ACC112 (cell line): ENCODE measurements around the gene TBC1D17.

ENCODE experiments used
- H2AFZ ChIP-seq: fragments of 200-600 bp; sonication (generic); one replicate; pipeline ENCODE4 v1.6.0; 2017; ENCODE audit warnings: antibody characterized with exemption, low read length; ENCODE audit not compliant: unreplicated experiment
- H3K27ac ChIP-seq: fragments of 200-600 bp; sonication (generic); 2 replicates; pipeline ENCODE4 v1.5.1; 2014; ENCODE audit warnings: low read depth, mild to moderate bottlenecking, antibody characterized with exemption, low read length, moderate library complexity
- H3K27me3 ChIP-seq: fragments of 200-600 bp; sonication (generic); 2 replicates; pipeline ENCODE4 v1.6.1; 2014; ENCODE audit warnings: mild to moderate bottlenecking, antibody characterized with exemption, low read length, moderate library complexity, mixed read lengths; ENCODE audit not compliant: insufficient read depth
- H3K36me3 ChIP-seq: fragments of 200-600 bp; sonication (generic); 2 replicates; pipeline ENCODE4 v1.6.1; 2016; ENCODE audit warnings: mild to moderate bottlenecking, antibody characterized with exemption, low read length, moderate library complexity, mixed read lengths; ENCODE audit not compliant: insufficient read depth
- H3K4me1 ChIP-seq: fragments of 200-600 bp; sonication (generic); one replicate; pipeline ENCODE4 v1.6.1; 2016; ENCODE audit warnings: low read length, mixed read lengths; ENCODE audit not compliant: insufficient read depth, unreplicated experiment, control insufficient read depth
- H3K4me3 ChIP-seq: fragments of 200-600 bp; sonication (generic); 2 replicates; pipeline ENCODE4 v1.5.1; 2014; ENCODE audit warnings: mild to moderate bottlenecking, low read depth, low read length
- H3K79me2 ChIP-seq: fragments of 200-600 bp; sonication (generic); one replicate; pipeline ENCODE4 v1.6.0; 2016; ENCODE audit warnings: low read length; ENCODE audit not compliant: control insufficient read depth, unreplicated experiment, insufficient read depth

Gene TBC1D17

DNA sequence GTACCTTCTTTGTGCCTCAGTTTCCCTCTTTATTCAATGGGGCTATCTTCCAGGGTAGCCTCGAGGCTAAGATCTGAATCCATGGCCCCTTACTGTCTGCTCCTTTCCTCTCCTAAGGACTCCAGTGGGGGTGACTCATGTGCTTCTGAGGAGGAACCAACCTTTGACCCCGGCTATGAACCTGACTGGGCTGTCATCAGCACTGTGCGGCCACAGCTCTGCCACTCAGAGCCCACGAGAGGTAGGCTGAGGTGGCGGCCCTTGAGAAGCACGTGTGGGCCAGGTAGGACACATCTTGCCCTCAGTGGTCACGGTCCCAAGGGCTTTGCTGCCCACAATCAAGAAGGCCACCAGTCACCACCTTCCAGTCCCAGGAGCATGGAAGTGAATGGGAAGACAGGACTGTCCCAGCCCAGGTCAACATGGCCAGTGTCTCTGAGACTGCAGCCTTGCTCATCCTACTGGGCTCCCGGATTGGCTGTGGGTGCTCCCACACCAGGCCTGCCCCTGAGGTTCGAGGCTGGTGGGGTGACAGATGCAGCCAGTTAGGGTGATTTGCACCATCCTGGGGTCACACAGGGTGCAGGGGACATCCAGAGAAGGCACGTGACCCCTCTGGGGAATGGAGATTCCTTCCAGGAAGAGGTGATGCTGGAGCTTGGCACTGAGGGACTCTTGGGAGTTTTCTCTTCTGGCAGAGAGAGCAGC is 2.8 kb downstream of the TBC1D17 start:
- Histone ChIP-seq H2AFZ (no peak overlapping the region), H3K27ac (no peak overlapping the region), H3K36me3 (peaks cover 15% of the 10 kb centered on the region; the same call in 1 of the 2 replicates), H3K27me3 (no peaks in the 10 kb centered on the region), H3K4me3 (no peak overlapping the region), H3K4me1 (peaks cover 8% of the 10 kb centered on the region), H3K79me2 (peaks cover 10% of the 10 kb centered on the region)

DNA sequence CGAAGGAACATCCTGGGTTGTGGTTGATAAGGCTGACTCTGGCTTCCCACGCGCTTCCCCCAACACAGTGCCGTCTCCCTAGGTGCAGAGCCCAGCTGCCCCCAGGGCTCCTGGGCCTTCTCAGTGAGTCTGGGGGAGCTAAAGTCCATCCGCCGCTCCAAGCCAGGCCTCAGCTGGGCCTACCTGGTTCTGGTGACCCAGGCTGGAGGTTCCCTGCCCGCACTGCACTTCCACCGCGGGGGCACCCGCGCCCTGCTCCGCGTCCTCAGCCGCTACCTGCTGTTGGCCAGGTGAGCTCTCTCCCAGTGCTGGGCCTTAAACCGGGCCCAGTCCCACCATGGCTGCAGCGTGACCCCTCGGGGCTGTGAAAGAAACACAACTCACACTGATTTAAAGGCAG is 3.7 kb downstream of the TBC1D17 start:
- Histone ChIP-seq H3K79me2 (peaks cover 1% of the 10 kb centered on the region), H3K27me3 (no peaks in the 10 kb centered on the region), H3K4me3 (no peak overlapping the region), H2AFZ (no peak overlapping the region), H3K4me1 (peaks cover 4% of the 10 kb centered on the region), H3K36me3 (peaks cover 15% of the 10 kb centered on the region; the same call in 1 of the 2 replicates), H3K27ac (no peak overlapping the region)

DNA sequence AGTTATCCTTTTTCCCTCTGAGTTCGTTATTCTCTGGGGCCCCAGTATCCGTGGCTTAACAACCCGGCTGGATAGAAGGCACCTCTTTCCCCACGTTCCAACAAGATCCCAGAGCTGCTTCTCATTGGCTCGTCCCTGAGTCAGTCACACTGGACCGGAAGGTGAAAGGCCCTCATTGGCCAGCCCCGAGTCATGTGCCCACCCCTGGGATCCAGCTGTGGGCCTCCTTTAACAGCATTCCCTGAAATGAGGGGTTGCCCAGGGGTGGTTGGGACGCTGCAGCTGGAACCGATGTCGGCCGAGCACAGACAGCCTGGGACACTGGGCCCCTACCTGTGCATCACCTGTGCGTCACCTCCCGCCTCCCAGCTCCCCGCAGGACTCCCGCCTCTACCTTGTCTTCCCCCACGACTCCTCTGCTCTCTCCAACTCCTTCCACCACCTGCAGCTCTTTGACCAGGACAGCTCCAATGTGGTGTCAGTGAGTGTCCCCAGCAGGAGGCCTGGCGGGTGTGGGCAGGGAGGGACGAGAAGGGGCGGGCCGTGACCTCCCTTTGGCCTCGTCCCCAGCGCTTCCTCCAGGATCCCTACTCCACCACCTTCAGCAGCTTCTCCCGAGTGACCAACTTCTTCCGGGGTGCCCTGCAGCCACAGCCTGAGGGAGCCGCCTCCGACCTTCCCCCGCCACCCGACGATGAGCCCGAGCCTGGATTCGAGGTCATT is 4.3 kb downstream of the TBC1D17 start:
- Histone ChIP-seq H2AFZ (no peak overlapping the region), H3K4me3 (no peak overlapping the region), H3K79me2 (no peaks in the 10 kb centered on the region), H3K27me3 (no peaks in the 10 kb centered on the region), H3K27ac (no peak overlapping the region), H3K36me3 (peaks cover 15% of the 10 kb centered on the region; the same call in 1 of the 2 replicates), H3K4me1 (peaks cover 4% of the 10 kb centered on the region)

DNA sequence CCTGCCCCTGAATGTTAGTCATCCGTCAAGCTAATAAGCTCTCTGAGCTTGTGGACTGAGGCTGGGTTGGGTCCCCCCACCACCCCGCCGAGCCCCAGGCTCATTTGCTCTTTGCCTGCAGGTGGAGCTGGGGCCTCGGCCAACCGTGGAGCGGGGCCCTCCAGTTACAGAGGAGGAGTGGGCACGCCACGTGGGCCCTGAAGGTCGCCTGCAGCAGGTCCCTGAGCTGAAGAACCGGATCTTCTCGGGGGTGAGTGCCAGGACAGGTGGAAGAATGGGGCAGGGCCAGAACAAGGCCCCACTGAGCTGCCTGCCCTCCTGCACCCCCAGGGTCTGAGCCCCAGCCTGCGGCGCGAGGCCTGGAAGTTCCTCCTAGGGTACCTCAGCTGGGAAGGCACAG is 5.1 kb downstream of the TBC1D17 start:
- no peak overlapping the region for H3K4me3 ChIP-seq
- H3K36me3 ChIP-seq, result peaks cover 15% of the 10 kb centered on the region; the same call in 1 of the 2 replicates
- no peak overlapping the region for H2AFZ ChIP-seq
- no peaks in the 10 kb centered on the region for H3K27me3 ChIP-seq
- peaks cover 4% of the 10 kb centered on the region for H3K4me1 ChIP-seq
- no peak overlapping the region for H3K27ac ChIP-seq
- H3K79me2 ChIP-seq, result no peaks in the 10 kb centered on the region

DNA sequence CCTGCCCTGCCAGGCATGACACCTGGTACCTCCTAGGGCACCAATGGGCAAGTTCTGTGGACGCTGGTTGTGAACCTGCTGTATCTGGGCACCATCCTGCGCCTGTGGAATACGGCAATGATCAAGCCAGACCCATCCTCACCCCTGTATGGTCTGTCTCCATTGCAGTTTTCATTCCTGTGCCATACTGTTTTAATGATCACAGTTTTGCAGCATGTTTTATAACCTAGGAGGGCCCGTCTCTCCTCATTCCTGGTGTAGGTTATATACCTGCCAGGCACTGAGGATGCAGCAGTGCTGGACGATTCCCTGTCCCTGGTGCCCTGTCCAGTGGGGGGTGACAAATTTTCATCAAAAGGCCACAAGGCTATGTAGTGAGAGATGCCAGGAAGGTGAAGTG is 5.6 kb downstream of the TBC1D17 start:
- no peaks in the 10 kb centered on the region for H3K79me2 ChIP-seq
- H3K27me3 ChIP-seq, result no peaks in the 10 kb centered on the region
- H3K27ac ChIP-seq, result no peak overlapping the region
- H2AFZ ChIP-seq, result no peak overlapping the region
- H3K4me3 ChIP-seq, result no peak overlapping the region
- H3K36me3 ChIP-seq, result peaks cover 15% of the 10 kb centered on the region; the same call in 1 of the 2 replicates
- H3K4me1 ChIP-seq, result peaks cover 4% of the 10 kb centered on the region

DNA sequence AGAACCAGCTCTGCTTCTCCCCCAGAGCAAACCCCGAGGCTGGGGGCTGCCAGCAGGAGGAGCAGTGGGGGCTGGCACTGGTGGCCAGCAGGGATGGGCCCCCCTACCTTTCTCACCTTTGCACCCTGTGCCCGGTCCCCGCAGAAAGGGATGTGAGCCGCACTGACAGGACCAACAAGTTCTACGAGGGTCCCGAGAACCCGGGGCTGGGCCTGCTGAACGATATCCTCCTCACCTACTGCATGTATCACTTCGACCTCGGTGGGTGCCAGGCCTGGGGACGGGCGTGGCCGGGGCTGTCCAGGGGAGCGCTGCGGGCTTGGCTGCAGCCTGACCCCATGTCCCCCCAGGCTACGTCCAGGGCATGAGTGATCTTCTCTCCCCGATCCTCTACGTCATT is 6.6 kb downstream of the TBC1D17 start:
- peaks cover 15% of the 10 kb centered on the region; the same call in 1 of the 2 replicates for H3K36me3 ChIP-seq

DNA sequence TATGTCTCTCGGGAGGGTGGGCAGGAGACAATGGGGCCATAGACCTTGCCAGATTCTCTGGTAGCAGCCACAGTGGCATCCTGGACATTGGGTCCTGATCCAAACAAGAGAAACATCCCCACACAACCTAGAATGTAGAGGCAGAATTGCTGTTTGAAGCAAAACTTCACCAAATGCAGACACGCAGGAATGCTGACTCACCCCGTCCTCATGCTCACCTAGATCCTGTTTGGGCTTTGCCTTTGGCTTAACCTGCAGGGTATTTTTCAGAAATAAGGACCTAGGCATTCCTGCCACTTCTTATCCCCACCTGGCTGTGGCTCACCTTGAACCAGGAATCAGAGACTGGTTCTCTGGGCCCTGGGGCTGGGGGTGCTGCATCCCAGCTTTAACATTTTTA is 7.3 kb downstream of the TBC1D17 start:
- Histone ChIP-seq H3K27me3 (no peaks in the 10 kb centered on the region), H3K79me2 (no peaks in the 10 kb centered on the region), H3K4me1 (no peaks in the 10 kb centered on the region), H3K36me3 (peaks cover 15% of the 10 kb centered on the region; the same call in 1 of the 2 replicates), H3K27ac (no peak overlapping the region), H3K4me3 (no peak overlapping the region), H2AFZ (no peak overlapping the region)

More for the DNA sequence above, 6.6 kb downstream of the TBC1D17 start:
- Histone ChIP-seq H3K4me1 (no peaks in the 10 kb centered on the region), H3K27me3 (no peaks in the 10 kb centered on the region), H3K4me3 (no peak overlapping the region), H3K27ac (no peak overlapping the region), H3K79me2 (no peaks in the 10 kb centered on the region), H2AFZ (no peak overlapping the region)

DNA sequence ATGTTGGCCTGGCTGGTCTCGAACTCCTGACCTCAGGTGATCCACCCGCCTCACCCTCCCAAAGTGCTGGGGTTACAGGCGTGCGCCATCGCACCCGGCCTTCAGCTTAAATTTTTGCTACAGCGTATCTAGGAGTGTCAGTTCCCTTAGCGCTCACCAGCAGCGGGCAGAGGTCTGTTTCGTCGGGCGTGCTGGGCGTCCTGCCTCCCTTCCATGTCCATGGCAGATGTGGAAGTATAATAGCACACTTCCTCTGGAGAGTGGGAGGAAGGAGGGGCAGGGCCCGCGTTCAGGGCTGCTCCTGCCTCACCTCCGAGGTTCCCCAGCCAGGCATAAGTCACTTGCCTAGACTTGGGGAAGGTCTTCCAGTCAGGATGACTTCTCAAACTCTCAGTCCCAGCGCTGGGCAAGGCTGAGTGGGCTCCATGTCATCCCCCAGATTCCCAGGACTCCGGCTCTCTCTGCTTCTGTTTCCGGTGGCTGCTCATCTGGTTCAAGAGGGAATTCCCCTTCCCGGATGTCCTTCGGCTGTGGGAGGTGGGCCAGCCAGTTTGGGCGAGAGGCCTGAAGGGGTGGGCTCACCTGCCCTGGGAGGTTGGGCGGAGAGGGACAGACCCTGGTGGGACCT is 9.6 kb downstream of the TBC1D17 start:
- Histone ChIP-seq H3K27ac (no peak overlapping the region), H3K79me2 (no peaks in the 10 kb centered on the region), H3K4me1 (no peaks in the 10 kb centered on the region), H3K27me3 (no peaks in the 10 kb centered on the region), H3K36me3 (peaks cover 13% of the 10 kb centered on the region; the same call in 1 of the 2 replicates), H3K4me3 (no peak overlapping the region), H2AFZ (no peak overlapping the region)

DNA sequence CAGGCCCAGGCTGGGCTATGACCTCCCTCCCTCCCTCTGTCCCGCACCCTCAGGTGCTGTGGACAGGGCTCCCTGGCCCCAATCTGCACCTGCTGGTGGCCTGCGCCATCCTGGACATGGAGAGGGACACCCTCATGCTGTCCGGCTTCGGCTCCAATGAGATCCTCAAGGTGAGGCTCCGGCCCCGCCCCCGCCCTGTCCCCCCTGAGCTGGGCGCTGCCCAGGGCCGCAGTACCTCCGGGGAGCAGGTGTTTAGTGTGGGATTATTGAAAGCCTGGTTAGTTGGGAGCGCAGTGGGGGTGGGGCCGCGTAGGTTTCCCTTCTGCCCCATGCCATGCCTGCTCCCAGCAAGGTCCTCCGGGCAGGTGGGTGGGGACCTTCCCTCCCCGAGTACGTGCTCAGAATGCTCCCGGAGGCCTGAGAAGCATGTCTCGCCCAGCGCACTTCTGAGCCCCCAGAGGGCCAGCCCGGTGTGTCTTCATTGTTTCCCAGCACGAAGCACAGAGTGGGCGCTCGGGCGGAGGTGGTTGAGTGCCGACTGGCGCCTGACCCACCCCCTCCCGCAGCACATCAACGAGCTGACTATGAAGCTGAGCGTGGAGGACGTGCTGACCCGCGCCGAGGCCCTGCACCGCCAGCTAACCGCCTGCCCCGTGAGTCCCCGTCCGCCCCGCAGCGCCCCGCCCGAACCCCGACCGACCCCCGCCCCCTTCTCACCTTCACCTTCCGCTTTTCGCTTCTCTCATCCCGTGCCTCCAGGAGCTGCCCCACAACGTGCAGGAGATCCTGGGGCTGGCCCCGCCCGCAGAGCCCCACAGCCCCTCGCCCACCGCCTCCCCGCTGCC is 10.4 kb downstream of the TBC1D17 start:
- H3K4me1 ChIP-seq, result no peaks in the 10 kb centered on the region
- H3K27ac ChIP-seq, result no peak overlapping the region
- no peak overlapping the region for H3K4me3 ChIP-seq
- H3K79me2 ChIP-seq, result no peaks in the 10 kb centered on the region
- H3K36me3 ChIP-seq, result peaks cover 7% of the 10 kb centered on the region; the same call in 1 of the 2 replicates
- H2AFZ ChIP-seq, result no peak overlapping the region
- no peaks in the 10 kb centered on the region for H3K27me3 ChIP-seq

DNA sequence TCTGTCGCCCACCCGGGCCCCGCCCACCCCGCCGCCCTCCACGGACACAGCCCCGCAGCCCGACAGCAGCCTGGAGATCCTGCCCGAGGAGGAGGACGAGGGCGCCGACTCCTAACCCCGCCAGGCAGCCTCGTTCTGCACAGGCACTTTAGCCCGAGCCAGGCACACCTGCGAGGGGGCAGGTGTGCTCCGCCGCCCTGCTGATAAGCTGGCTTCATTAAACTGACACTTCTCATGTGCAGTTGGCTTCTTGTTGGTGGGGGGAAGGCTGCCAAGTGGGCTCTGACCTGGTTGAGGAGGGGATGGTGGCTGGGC is 11.0 kb downstream of the TBC1D17 start:
- no peak overlapping the region for H3K4me3 ChIP-seq
- H3K27me3 ChIP-seq, result no peaks in the 10 kb centered on the region
- no peak overlapping the region for H2AFZ ChIP-seq
- H3K36me3 ChIP-seq, result 0 out of 2 replicates have a peak, but pooled peaks cover under 1% of the 10 kb centered on the region
- H3K4me1 ChIP-seq, result no peaks in the 10 kb centered on the region
- H3K27ac ChIP-seq, result no peak overlapping the region
- no peaks in the 10 kb centered on the region for H3K79me2 ChIP-seq
